Activated naive CD4-positive, alpha-beta T cell treated with anti-CD3 and anti-CD28 coated beads for 36 hours (primary cell): ENCODE measurements around the gene DLX6. TPM values are rescaled to one million over a fixed set of nuclear protein-coding genes. Genes with fewer than 3 reads are reported as not detected.
A peak's percentile ranks its signal among the peaks of the same experiment; 100 is the strongest.

ENCODE experiments used
- CTCF ChIA-PET: fragments of 350-600 bp; sonication (Branson Sonifier 250); formaldehyde crosslinking; loops from one replicate; lab custom pipeline; 2021; ENCODE audit warnings: antibody characterized with exemption; lab: Charles Lee
- DNase-seq: peaks from one replicate; pipeline ENCODE4 v3.0.0-alpha.2; 2020
- H3K27ac Mint-ChIP-seq: one replicate; pipeline ENCODE4 v1.8.0; 2021; ENCODE audit warnings: mild to moderate bottlenecking, mixed read lengths
- H3K27me3 Mint-ChIP-seq: one replicate; pipeline ENCODE4 v1.8.0; 2021; ENCODE audit warnings: low read depth, mixed read lengths
- H3K36me3 Mint-ChIP-seq: one replicate; pipeline ENCODE4 v1.8.0; 2021; ENCODE audit warnings: low read depth, mixed read lengths
- H3K4me1 Mint-ChIP-seq: one replicate; pipeline ENCODE4 v1.8.0; 2021; ENCODE audit warnings: low read depth, mixed read lengths
- H3K4me3 Mint-ChIP-seq: one replicate; pipeline ENCODE4 v1.8.0; 2021; ENCODE audit warnings: mild to moderate bottlenecking, moderate library complexity, mixed read lengths
- H3K9me3 Mint-ChIP-seq: one replicate; pipeline ENCODE4 v1.8.0; 2021; ENCODE audit warnings: mixed read lengths
- intact Hi-C: fragments of 100-400 bp; cut with micrococcal nuclease; formaldehyde crosslinking; loops from one replicate; pipeline ENCODE4 v1.15.1; 2023
- total RNA-seq, 2 experiments: library from RNA; stranded (reverse); gene quantifications; one replicate each; pipeline ENCODE4 v1.2.3, GENCODE V29; 2021

DLX6 gene
- total RNA-seq, 2 experiments from 2014 or later: not detected

DNA sequence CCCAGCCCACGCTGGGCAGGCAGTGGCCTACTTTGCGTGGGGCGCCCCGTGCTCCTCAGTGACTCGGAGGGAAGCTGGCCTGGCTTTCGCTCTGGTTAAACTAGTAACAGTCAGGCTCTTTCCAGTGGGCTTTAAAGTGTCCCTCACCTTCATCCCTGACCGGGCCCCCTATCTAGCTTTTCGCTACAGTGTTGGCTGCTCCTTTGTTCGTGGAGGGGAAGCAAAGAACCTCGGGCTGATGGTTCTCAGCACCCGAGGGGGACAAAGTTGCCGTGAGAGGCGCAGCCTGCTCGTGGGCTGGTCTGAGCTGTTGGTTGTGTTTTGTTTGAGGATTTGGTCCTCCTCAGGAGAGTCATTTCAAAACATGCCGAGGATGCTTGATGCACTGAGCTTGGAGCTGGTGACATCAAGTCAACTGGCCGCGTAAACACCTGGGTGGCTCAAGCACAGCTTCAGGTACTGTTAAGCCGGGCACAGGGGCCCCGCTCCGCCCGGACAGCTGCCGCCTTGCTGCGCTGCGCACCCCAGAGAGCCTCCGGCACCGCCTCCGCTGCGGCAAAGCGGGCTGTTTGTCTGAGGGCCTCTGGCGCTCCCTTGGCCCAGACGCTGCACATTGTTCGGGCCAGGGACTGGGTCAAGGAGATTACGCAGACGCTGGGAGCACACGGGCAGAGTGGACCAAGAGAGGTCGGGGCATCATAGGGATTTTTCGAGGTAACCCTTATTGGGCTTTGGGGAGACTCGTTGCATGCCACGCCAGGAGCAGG, 1.6 kb downstream of the DLX6 start:
- intact Hi-C loops: loop anchor here (1.0 to 5.0 kb wide), 2 partner anchors 20 to 170 kb away; no protein-coding TSS in a partner anchor
- H3K36me3 Mint-ChIP-seq: no peaks in the 10 kb centered on the region
- H3K4me3 Mint-ChIP-seq: peak overlapping the region; percentile 68
- no peak overlapping the region for H3K27ac Mint-ChIP-seq
- no peaks in the 10 kb centered on the region for H3K9me3 Mint-ChIP-seq
- peaks cover 19% of the 10 kb centered on the region for H3K4me1 Mint-ChIP-seq
- CTCF ChIA-PET: interaction anchor here (0.7 kb wide), 1 partner anchor 20 kb away, joined by 5 read pairs; no protein-coding TSS in a partner anchor
- DNase-seq: no peak
- H3K27me3 Mint-ChIP-seq: peaks cover 85% of the 10 kb centered on the region

DNA sequence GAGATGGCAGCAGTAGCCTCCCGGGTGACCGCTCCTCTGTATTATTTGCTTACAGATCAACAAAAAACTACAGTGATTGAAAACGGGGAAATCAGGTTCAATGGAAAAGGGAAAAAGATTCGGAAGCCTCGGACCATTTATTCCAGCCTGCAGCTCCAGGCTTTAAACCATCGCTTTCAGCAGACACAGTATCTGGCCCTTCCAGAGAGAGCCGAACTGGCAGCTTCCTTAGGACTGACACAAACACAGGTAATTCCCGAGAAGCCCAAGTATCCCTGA, 2.2 kb downstream of the DLX6 start:
- intact Hi-C loops: loop anchor here (5.0 kb wide), 1 partner anchor 170 kb away; no protein-coding TSS in a partner anchor
- H3K4me3 Mint-ChIP-seq: no peak overlapping the region
- H3K27me3 Mint-ChIP-seq: peaks cover 84% of the 10 kb centered on the region
- H3K27ac Mint-ChIP-seq: no peak overlapping the region
- no peaks in the 10 kb centered on the region for H3K9me3 Mint-ChIP-seq
- no peaks in the 10 kb centered on the region for H3K36me3 Mint-ChIP-seq
- CTCF ChIA-PET: no interaction called here
- DNase-seq: no peak
- peaks cover 19% of the 10 kb centered on the region for H3K4me1 Mint-ChIP-seq

DNA sequence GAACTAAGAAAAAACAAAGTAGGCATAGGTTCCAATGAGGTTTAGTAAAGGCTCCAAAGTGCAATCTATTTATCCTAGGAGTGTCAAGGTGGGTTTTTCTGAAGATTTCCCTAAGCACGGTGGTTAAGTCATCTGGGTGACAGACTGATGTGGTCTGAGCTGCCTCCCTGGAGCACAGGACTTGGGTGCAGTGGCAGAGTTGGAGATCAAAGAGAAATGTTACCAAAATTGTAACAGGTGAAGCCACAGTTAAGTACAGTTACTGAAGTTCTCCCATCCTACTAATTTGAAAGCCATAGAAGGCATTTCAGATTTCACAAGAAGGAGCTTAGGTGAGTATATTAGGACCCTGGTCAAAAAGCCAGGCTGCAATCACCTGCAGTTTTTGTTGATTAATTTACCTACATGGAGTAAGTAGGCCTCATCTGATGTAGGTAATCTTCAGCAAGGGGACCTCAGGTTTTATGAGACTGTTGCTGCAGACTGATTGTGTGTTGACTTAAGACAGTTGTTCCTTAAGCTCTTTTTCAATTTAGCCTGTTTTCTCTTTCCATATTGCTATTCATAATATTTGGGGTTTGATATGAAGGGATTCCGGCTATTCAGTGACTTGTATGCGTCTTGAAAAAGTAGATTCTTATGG, 3.0 kb downstream of the DLX6 start:
- Mint-ChIP-seq H3K9me3 (no peaks in the 10 kb centered on the region), H3K27ac (no peak overlapping the region), H3K27me3 (peaks cover 83% of the 10 kb centered on the region), H3K4me1 (peaks cover 16% of the 10 kb centered on the region), H3K36me3 (no peaks in the 10 kb centered on the region), H3K4me3 (no peak overlapping the region)
- intact Hi-C loops: loop anchor here (5.0 kb wide), 1 partner anchor 171 kb away; no protein-coding TSS in a partner anchor
- CTCF ChIA-PET: interaction anchor here (0.6 to 2.0 kb wide), 2 partner anchors 19 to 244 kb away, joined by 3 to 6 read pairs; no protein-coding TSS in a partner anchor
- DNase-seq: no peak

DNA sequence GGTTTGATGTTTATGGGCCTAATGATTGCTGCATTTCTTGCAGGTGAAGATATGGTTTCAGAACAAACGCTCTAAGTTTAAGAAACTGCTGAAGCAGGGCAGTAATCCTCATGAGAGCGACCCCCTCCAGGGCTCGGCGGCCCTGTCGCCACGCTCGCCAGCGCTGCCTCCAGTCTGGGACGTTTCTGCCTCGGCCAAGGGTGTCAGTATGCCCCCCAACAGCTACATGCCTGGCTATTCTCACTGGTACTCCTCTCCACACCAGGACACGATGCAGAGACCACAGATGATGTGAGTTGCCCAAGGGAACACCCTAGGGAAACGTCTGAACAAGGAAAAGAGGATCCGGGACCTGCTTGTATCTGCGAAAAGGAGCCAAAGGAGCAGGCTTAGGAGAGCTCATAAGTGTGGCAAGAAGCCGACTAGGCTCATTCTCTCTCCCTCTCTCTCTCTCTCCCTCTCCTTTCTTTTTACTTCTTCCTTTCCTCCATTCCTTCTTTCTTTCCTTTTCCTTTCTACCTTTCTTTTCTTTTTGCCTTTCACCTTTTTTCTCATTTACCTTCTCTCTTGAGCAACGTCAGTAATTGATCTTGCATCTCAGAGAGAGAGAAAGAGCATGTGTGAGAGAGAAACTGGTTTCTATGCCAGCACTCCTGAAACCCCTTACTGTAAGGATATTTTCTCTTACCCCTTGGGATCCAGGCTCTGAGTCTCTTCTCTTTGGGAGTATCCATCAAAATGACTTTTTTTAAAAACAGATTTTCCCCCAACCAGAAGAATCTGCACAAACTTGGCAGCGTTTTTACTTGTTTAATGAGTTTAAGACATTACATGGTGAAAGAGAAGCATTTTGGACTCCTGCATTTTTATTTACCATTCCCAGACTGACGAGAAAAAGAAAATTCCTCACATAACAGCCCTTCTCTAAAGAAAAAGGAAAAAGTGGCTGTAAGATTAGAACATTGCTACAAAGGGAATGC, 4.7 kb downstream of the DLX6 start:
- intact Hi-C loops: loop anchor here (5.0 kb wide), 1 partner anchor 173 kb away; no protein-coding TSS in a partner anchor

DNA sequence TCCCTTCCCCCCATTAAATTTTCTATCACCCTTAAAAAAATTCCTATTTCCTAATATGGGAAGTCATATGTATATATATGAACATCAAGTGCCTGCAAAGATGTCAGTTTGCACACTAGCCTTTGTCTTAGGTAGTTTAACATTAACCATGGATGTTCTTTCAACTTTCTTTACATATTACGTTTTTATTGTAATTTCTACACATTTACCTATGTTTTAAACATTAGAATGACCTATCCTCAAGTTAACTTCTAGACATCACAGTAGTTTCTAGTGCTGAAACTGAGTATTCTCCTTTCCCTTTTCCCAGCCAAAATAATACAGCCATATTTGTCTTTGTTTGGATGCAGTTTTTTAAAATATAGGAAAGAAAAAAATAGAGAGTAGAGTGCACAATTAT, 5.8 kb downstream of the DLX6 start:
- CTCF ChIA-PET: no interaction called here
- H3K27me3 Mint-ChIP-seq: peaks cover 87% of the 10 kb centered on the region
- H3K9me3 Mint-ChIP-seq: no peaks in the 10 kb centered on the region
- no peak for DNase-seq
- intact Hi-C loops: no loop called here
- no peak overlapping the region for H3K4me3 Mint-ChIP-seq
- peaks cover 7% of the 10 kb centered on the region for H3K4me1 Mint-ChIP-seq
- no peaks in the 10 kb centered on the region for H3K36me3 Mint-ChIP-seq
- no peak overlapping the region for H3K27ac Mint-ChIP-seq

More for the DNA sequence above, 4.7 kb downstream of the DLX6 start:
- peak overlapping the region; percentile 20 for H3K27ac Mint-ChIP-seq
- no peaks in the 10 kb centered on the region for H3K36me3 Mint-ChIP-seq
- CTCF ChIA-PET: interaction anchor here (2.0 kb wide), 1 partner anchor 18 kb away, joined by 6 read pairs; no protein-coding TSS in a partner anchor
- no peak overlapping the region for H3K4me3 Mint-ChIP-seq
- H3K4me1 Mint-ChIP-seq: peaks cover 8% of the 10 kb centered on the region
- DNase-seq: no peak
- H3K27me3 Mint-ChIP-seq: peaks cover 84% of the 10 kb centered on the region
- no peaks in the 10 kb centered on the region for H3K9me3 Mint-ChIP-seq

DNA sequence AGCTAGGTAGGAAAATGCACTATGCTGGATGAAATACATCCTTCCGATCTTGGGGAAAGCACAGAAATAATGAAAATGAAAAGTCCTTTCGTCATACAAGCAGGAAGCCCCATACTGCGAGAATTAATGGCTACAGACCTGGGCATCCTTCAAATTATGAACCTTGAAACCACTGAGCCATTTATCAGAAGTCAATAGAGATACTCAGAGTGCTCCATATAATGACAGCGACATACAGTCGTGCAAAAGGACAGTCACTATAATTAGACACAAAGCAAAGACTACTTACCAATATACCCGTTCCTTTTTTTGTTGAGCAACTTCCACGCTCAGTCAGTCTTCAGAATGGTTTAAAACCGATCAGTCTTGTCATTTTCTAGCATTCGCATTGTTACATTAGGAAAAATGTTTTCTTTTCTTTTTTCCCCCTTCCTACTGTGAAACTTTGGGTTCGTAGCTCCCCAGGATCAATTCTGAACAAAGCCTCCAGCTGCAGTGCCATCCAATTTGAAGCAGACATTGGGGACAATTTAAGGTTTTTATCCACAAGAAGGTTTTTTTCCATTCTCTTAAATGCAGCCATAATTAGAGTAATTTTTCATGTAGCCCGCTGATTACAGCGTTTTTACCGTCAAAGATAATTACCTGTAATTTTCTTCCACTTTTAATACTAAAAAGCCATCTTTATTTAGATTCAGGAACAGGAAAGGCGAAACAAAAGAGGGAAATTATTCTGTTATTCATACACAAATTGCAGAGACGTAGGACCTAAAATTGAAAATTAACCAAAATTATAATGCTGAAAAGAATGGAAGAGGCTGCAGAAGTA, 6.4 kb downstream of the DLX6 start:
- CTCF ChIA-PET: no interaction called here
- no peak for DNase-seq
- H3K9me3 Mint-ChIP-seq: no peaks in the 10 kb centered on the region
- H3K4me1 Mint-ChIP-seq: peaks cover 5% of the 10 kb centered on the region
- no peaks in the 10 kb centered on the region for H3K36me3 Mint-ChIP-seq
- peaks cover 89% of the 10 kb centered on the region for H3K27me3 Mint-ChIP-seq
- H3K27ac Mint-ChIP-seq: no peak overlapping the region
- no peak overlapping the region for H3K4me3 Mint-ChIP-seq
- intact Hi-C loops: no loop called here

DNA sequence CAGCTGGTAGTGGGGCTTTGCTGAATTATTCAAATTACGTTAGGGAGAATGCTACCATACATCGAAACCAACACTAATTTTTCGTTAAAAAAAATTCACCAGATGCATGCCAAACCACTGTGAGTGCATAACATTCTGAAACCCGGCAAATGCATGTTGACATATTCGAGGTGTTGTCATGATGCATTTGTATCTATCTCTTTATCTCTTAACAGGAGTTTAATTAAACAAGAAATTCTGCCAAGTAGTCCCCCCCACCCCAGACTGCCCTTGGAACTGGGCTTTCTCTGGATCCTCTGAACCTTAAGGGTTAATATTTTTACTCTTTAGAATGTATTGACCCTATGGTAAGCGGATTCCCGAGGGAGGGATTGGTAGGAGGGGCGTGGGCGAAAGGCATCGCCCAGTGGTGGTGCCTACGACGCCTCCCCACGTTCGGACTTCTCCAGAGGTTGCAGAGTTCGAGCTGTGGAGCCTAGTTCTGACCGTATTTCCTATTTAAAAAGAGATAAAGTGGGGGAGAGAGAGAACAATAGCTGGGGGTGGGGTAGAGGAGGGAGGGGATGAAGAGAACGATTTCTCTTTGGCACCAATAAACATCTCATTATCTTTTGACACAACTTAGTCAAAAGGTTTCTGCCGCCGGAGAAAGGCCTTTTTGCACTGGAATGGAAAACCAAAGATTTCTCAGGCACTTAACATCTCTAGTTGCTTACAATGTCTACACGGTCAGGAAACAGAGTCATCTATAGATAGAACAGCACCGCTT, 7.2 kb downstream of the DLX6 start:
- intact Hi-C loops: no loop called here
- CTCF ChIA-PET: no interaction called here
- H3K4me3 Mint-ChIP-seq: no peak overlapping the region
- no peaks in the 10 kb centered on the region for H3K9me3 Mint-ChIP-seq
- H3K27me3 Mint-ChIP-seq: peaks cover 89% of the 10 kb centered on the region
- no peak for DNase-seq
- no peak overlapping the region for H3K27ac Mint-ChIP-seq
- no peaks in the 10 kb centered on the region for H3K36me3 Mint-ChIP-seq
- H3K4me1 Mint-ChIP-seq: peaks cover 5% of the 10 kb centered on the region

DNA sequence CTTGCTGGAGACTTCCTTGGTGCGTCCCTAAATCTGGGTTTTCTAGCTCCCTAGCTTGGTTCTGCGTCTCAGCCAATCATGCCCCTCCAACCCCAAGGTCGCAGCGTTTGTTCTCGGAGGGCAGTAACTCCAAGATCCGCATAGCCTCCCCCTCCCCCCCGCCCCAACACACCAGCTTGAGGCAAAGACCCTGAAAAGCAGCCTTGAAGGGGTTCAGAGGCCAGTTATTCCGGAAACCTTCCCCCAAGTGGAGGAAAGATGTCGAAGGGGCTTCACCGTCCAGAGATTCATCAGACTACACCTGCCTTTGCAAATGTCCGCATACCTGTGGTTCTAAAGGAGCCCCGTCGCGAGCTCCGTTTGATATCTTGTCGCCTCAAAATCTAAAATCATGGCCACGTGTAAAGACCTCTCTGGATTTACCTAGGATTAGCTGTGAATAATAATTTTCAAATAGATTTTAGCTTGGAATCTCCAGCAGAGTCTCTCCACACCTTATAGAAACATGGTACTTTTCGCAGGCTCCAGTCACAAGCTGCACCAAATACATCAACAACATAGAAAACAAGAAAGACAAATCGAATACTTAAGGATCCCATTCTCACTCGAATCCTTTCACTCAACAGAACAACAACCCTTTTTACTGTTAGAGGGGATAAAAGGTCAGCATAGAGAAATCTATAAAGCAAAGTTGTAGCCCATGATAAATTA, 7.9 kb downstream of the DLX6 start:
- peaks cover 89% of the 10 kb centered on the region for H3K27me3 Mint-ChIP-seq
- no peak overlapping the region for H3K4me3 Mint-ChIP-seq
- H3K4me1 Mint-ChIP-seq: peaks cover 7% of the 10 kb centered on the region
- intact Hi-C loops: no loop called here
- DNase-seq: no peak
- no peak overlapping the region for H3K27ac Mint-ChIP-seq
- CTCF ChIA-PET: no interaction called here
- no peaks in the 10 kb centered on the region for H3K9me3 Mint-ChIP-seq
- no peaks in the 10 kb centered on the region for H3K36me3 Mint-ChIP-seq

DNA sequence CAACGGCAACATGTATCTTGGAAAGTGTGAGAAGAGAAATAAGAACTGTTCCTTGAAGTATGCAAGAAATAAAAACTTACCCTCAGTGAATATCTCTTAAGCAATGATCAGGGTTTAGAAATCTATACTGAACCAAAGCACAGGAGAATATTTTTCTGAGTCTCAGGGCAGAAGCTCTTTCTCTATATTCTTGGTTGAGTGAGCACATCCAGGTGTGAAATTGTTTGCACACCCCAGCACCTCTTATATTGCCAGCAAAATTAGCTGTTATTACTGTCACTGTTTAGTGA, 8.4 kb downstream of the DLX6 start:
- DNase-seq: no peak
- H3K4me3 Mint-ChIP-seq: no peak overlapping the region
- no peak overlapping the region for H3K27ac Mint-ChIP-seq
- H3K36me3 Mint-ChIP-seq: no peaks in the 10 kb centered on the region
- intact Hi-C loops: no loop called here
- H3K9me3 Mint-ChIP-seq: no peaks in the 10 kb centered on the region
- peaks cover 8% of the 10 kb centered on the region for H3K4me1 Mint-ChIP-seq
- CTCF ChIA-PET: no interaction called here
- peaks cover 90% of the 10 kb centered on the region for H3K27me3 Mint-ChIP-seq

DNA sequence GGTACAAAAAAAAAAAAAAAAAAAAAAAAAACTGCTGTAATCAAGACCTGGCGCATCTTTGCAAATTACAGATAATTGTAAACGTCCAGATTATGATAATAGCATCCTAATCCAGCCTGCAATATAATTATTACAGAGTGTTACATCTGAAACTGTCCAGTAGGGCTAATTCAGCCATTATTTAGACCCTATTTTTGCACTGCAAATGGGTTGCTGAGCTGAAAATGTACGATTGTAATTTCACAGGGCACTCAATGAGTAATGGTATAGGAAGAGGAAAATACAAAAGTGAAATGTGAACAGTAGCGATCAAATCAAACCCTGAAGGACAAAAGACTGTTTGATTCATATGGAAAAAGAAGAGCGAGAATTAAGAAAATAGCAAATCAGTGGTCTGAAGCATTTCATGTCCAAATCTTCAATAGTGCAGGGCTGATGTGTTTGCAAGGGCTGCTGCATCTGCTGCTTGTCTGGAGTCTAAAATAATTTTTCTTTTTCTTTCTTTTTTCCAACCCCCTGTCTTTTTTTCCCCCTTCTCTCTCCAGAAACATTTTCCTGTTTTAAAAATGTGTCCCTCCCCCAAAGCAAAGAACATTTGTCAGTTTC, 8.9 kb downstream of the DLX6 start:
- CTCF ChIA-PET: no interaction called here
- H3K4me3 Mint-ChIP-seq: no peak overlapping the region
- intact Hi-C loops: no loop called here
- H3K27me3 Mint-ChIP-seq: peaks cover 92% of the 10 kb centered on the region
- H3K4me1 Mint-ChIP-seq: peaks cover 10% of the 10 kb centered on the region
- DNase-seq: no peak
- H3K27ac Mint-ChIP-seq: no peak overlapping the region
- no peaks in the 10 kb centered on the region for H3K9me3 Mint-ChIP-seq
- H3K36me3 Mint-ChIP-seq: no peaks in the 10 kb centered on the region
